NCI-H345 treated with DMSO at 0.1 percent for 48 hours (cell line): ENCODE data around the gene FLOT2.
A peak's percentile ranks its signal among the peaks of the same experiment; 100 is the strongest.
"Not testable (repeated sequence)": the region's sequence is repeated elsewhere in the genome, so short reads cannot be mapped to it uniquely, and the experiment has no call there.

Experiments
- DNase-seq: peaks from one replicate; lab custom pipeline; 2025; ENCODE audit not compliant: unreplicated experiment; lab: John Stamatoyannopoulos, UW

Gene FLOT2

DNA sequence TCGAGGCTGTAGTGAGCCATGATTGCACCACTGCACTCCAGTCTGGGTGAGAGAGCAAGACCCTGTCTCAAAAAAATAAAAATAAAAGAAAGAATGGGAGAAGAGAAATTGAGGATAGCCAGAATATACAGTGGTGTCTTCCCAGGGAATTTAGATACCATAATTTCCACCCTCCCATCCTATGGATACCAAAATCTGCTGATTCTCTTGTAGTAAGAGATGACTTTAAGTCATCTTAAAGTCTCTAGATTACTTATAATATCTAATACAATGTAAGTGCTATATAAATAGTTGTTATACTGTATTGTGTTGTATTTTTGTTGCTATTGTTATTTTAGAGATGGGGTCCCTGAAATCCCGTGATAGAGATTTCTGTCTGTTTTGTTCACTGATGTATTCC is 44.2 kb downstream of the FLOT2 start:
- no peak for DNase-seq

DNA sequence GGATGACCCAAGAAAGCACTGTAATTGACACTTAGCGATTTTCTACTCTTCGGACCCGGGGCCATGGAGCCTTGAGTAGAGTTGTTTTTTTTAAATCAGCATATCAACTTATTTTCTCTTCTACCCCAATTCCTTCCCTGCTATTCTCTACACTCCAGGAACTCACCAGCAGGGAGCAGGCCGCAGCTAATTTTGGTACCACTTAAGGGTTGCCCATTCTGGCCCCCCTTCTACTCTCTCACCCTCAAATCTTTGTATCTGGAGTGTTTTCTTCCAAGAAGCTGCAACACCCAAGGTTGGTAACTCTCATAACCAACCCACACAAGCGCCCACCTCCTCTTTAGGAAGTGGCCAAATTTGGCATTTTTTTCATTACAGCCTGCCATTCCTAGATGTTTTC is 48.3 kb downstream of the FLOT2 start:
- DNase-seq = no peak

DNA sequence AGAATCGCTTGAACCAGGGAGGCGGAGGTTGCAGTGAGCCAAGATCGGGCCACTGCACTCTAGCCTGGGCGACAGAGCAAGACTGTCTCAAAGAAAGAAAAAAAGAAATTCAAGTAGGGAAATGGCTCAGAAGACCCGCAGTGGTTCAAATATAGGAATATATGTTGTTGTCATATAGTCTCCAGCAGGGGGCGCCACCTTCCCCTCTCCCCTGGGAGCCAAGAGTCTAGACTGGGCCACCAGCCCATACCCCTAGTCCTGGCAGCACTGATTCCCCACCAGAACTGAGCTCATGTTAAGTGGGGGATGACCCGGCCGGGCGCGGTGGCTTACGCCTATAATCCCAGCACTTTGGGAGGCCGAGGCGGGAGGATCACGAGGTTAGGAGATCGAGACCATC is 48.9 kb downstream of the FLOT2 start:
- DNase-seq = not testable (repeated sequence)

GRCh38 chr17:28846699-28847098 is 50.8 kb downstream of the FLOT2 start:
- DNase-seq = not testable (repeated sequence)

GRCh38 chr17:28846231-28846630 is 51.3 kb downstream of the FLOT2 start:
- no peak for DNase-seq

- no peak for DNase-seq
These were observed 53.8 kb downstream of the FLOT2 start for GRCh38 chr17:28843816-28844148.

DNA sequence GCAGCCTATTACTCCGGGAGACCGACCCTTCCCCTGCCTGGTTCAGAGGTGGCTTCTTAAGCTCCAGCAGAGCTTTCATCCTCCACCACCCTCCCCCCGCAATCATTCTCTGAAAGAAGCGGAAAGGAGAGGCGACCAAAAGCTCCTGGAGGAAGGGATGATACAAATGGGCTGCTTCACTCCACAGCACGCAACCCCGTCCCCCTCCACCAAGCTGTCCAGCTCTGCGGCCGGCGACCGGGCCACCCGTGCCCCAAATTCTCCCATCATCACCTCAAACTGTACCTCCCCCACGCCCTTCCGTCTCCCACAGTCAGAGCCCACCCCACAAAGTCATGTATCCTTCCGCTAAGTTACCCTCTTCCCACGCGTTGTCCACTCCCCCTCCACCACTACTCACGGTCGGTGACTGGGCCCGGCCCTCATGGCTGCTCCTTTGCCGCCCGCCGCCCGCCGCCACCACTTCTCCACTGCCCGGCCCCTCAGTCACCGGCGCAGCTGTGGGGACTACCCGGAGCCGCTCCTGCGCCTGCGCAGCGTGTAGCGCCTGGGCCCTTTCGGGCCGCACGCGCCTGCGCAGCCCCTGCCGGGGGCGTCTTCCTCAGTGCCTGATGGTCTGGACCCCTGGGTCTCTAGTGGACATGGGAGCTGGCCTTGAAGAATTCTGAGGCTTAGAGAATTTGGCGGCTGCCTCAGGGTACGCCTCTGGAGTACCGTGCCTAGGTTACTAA is 55.1 kb downstream of the FLOT2 start, which contains the start of gene FAM222B:
TSS of gene FAM222B (minus strand) at position 509 of the 731 bp plus-strand sequence. CDS start 76,123 bp downstream, outside the sequence.
- DNase-seq = peak; percentile 58

GRCh38 chr17:28841901-28842281 is 55.6 kb downstream of the FLOT2 start:
- DNase-seq = peak; percentile 10

GRCh38 chr17:28839221-28839620 is 58.3 kb downstream of the FLOT2 start:
- DNase-seq = no peak

DNA sequence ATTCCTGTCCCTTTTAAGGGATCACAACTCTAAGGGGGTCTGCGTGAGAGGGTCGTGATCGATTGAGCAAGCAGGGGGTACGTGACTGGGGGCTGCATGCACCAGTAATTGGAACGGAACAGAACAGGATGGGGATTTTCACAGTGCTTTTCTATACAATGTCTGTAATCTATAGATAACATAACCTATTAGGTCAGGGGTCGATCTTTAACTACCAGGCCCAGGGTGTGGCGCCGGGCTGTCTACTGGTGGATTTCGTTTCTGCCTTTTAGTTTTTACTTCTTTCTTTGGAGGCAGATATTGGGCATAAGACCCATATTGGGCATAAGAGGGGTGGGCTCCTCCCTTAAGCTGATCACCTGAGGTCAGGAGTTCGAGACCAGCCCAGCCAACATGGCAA is 61.0 kb downstream of the FLOT2 start:
- not testable (repeated sequence) for DNase-seq

DNA sequence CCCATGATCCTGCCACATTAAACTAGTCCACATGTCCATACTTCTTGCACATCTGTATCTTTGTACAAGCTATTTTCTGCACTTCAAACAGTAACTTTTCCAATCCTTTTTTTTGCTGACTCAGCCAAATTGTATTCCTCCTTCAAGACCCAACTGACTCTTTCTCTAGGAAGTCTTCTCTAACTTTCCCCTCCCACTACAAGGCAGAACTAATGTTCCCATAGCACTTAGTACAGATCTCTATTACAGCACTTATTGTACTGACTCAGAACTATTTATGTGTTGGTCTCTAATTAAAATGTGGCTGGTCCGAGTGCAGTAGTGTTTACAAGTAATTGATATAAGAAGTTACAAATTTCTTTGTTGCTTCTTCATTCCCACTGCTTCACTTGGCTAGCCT is 63.1 kb downstream of the FLOT2 start:
- no peak for DNase-seq
